Mesendoderm (in vitro differentiated cells): ENCODE results near the gene TMPRSS7.
A peak's percentile ranks its signal among the peaks of the same experiment; 100 is the strongest.

Source experiments
- DNase-seq: peaks from one replicate; pipeline ENCODE4 v3.0.0; 2013
- H2AK5ac ChIP-seq: 2 replicates; pipeline ENCODE4 v1.6.1; 2013; ENCODE audit warnings: low read length, inconsistent platforms
- H2BK120ac ChIP-seq: 2 replicates; pipeline ENCODE4 v1.6.1; 2013; ENCODE audit warnings: low read depth, mild to moderate bottlenecking, low read length, moderate library complexity, mixed read lengths
- H2BK15ac ChIP-seq: replicated peaks from 2 replicates; pipeline ENCODE4 v1.6.1; 2013; ENCODE audit warnings: low read depth, mild to moderate bottlenecking, moderate library complexity
- H2BK5ac ChIP-seq: 2 replicates; pipeline ENCODE4 v1.6.1; 2013; ENCODE audit warnings: low read length, inconsistent platforms
- H3K18ac ChIP-seq: 2 replicates; pipeline ENCODE4 v1.6.1; 2013; ENCODE audit warnings: mild to moderate bottlenecking, low read length, mixed read lengths
- H3K23ac ChIP-seq: one replicate; pipeline ENCODE4 v1.6.1; 2013; ENCODE audit warnings: low read length
- H3K27ac ChIP-seq: 2 replicates; pipeline ENCODE4 v1.5.1; 2013; ENCODE audit warnings: low read depth, mild to moderate bottlenecking, inconsistent platforms, low read length, moderate library complexity
- H3K27me3 ChIP-seq: 2 replicates; pipeline ENCODE4 v1.6.1; 2013; ENCODE audit warnings: low read length, control low read depth, mild to moderate bottlenecking, inconsistent platforms; ENCODE audit not compliant: insufficient read depth, poor library complexity
- H3K36me3 ChIP-seq: 2 replicates; pipeline ENCODE4 v1.6.1; 2013; ENCODE audit warnings: low read length, inconsistent platforms; ENCODE audit not compliant: control insufficient read depth, insufficient read depth
- H3K4ac ChIP-seq: one replicate; pipeline ENCODE4 v1.6.1; 2013; ENCODE audit warnings: low read depth, mild to moderate bottlenecking, low read length, moderate library complexity
- H3K4me1 ChIP-seq: 2 replicates; pipeline ENCODE4 v1.6.1; 2013; ENCODE audit warnings: low read depth, low read length, inconsistent platforms; ENCODE audit not compliant: control insufficient read depth
- H3K4me2 ChIP-seq: 2 replicates; pipeline ENCODE4 v1.6.1; 2013; ENCODE audit warnings: low read length
- H3K4me3 ChIP-seq: 2 replicates; pipeline ENCODE4 v1.5.1; 2013; ENCODE audit warnings: mild to moderate bottlenecking, low read length
- H3K56ac ChIP-seq: one replicate; pipeline ENCODE4 v1.6.1; 2013; ENCODE audit warnings: low read length
- H3K79me1 ChIP-seq: 2 replicates; pipeline ENCODE4 v1.6.1; 2013; ENCODE audit warnings: low read length, inconsistent platforms
- H3K79me2 ChIP-seq: 2 replicates; pipeline ENCODE4 v1.6.1; 2013; ENCODE audit warnings: mild to moderate bottlenecking, low read length; ENCODE audit not compliant: control insufficient read depth, insufficient read depth
- H3K9ac ChIP-seq: 2 replicates; pipeline ENCODE4 v1.6.1; 2013; ENCODE audit warnings: low read length, inconsistent platforms
- H4K5ac ChIP-seq: one replicate; pipeline ENCODE4 v1.6.1; 2013; ENCODE audit warnings: low read length
- H4K8ac ChIP-seq: one replicate; pipeline ENCODE4 v1.6.1; 2013; ENCODE audit warnings: low read depth, mild to moderate bottlenecking, control low read depth, low read length, moderate library complexity
- WGBS: extraction: QIAGEN DNeasy Blood & Tissue Kit; methylation state at CpG from one replicate; pipeline ENCODE4 v1.1.7; 2013; ENCODE audit warnings: low lambda C conversion rate, missing lambda C conversion rate; ENCODE audit not compliant: insufficient coverage; ENCODE audit errors: extremely low coverage; 5-methylcytosine and 5-hydroxymethylcytosine counted together

Gene TMPRSS7

GRCh38 chr3:111999484-112000324 is 34.8 kb upstream of the TMPRSS7 start:
- peak overlapping the region; percentile 77 for H3K56ac ChIP-seq
- H3K9ac ChIP-seq = peak overlapping the region; percentile 81
- WGBS = no CpG with 5 or more reads among the region's 19 CpGs
- no peak overlapping the region for H2BK120ac ChIP-seq
- no peak for DNase-seq
- H4K5ac ChIP-seq = peak overlapping the region; percentile 60
- peak overlapping the region; percentile 74 for H3K4me3 ChIP-seq
- no peak overlapping the region for H2BK5ac ChIP-seq
- peak overlapping the region; percentile 62 for H3K4me2 ChIP-seq
- no peak overlapping the region for H3K4ac ChIP-seq
- no peaks in the 10 kb centered on the region for H3K36me3 ChIP-seq
- H3K4me1 ChIP-seq = peaks cover 10% of the 10 kb centered on the region
- no peaks in the 10 kb centered on the region for H3K27me3 ChIP-seq
- H3K18ac ChIP-seq = peak overlapping the region; percentile 13
- no peaks in the 10 kb centered on the region for H3K79me1 ChIP-seq
- H3K27ac ChIP-seq = peak overlapping the region; percentile 81
- peak overlapping the region; percentile 95 for H3K23ac ChIP-seq
- H2BK15ac ChIP-seq = no peak overlapping the region
- no peak overlapping the region for H4K8ac ChIP-seq
- H3K79me2 ChIP-seq = no peaks in the 10 kb centered on the region
- no peak overlapping the region for H2AK5ac ChIP-seq

- H3K27ac ChIP-seq = no peak overlapping the region
- H2BK15ac ChIP-seq = no peak overlapping the region
- H3K36me3 ChIP-seq = no peaks in the 10 kb centered on the region
- H3K4me1 ChIP-seq = peaks cover 10% of the 10 kb centered on the region
- H3K79me2 ChIP-seq = no peaks in the 10 kb centered on the region
- no peak overlapping the region for H3K4ac ChIP-seq
- H3K4me2 ChIP-seq = no peak overlapping the region
- peak overlapping the region; percentile 28 for H3K56ac ChIP-seq
- no peak overlapping the region for H3K9ac ChIP-seq
- H4K5ac ChIP-seq = no peak overlapping the region
- H2BK120ac ChIP-seq = no peak overlapping the region
- H3K23ac ChIP-seq = no peak overlapping the region
- no peak overlapping the region for H3K18ac ChIP-seq
- H2AK5ac ChIP-seq = peak overlapping the region; percentile 46
- no peak overlapping the region for H3K4me3 ChIP-seq
- no peaks in the 10 kb centered on the region for H3K27me3 ChIP-seq
- no CpG with 5 or more reads among the region's 5 CpGs for WGBS
- no peak overlapping the region for H2BK5ac ChIP-seq
- no peaks in the 10 kb centered on the region for H3K79me1 ChIP-seq
- H4K8ac ChIP-seq = no peak overlapping the region
- no peak for DNase-seq
These were observed 34.2 kb upstream of the TMPRSS7 start for GRCh38 chr3:112000367-112000771.

GRCh38 chr3:112000966-112001365 is 33.6 kb upstream of the TMPRSS7 start:
- peaks cover 10% of the 10 kb centered on the region for H3K4me1 ChIP-seq

GRCh38 chr3:112001526-112001925 is 33.0 kb upstream of the TMPRSS7 start:
- WGBS = no CpG with 5 or more reads among the region's 2 CpGs
- no peak overlapping the region for H2AK5ac ChIP-seq

More at GRCh38 chr3:112000966-112001365, 33.6 kb upstream of the TMPRSS7 start:
- no peak overlapping the region for H2BK5ac ChIP-seq
- H3K79me2 ChIP-seq = no peaks in the 10 kb centered on the region
- no peaks in the 10 kb centered on the region for H3K27me3 ChIP-seq
- no peaks in the 10 kb centered on the region for H3K36me3 ChIP-seq
- H2AK5ac ChIP-seq = no peak overlapping the region
- no peak overlapping the region for H3K18ac ChIP-seq
- no peak overlapping the region for H3K9ac ChIP-seq
- H3K56ac ChIP-seq = peak overlapping the region; percentile 30
- H3K23ac ChIP-seq = no peak overlapping the region
- H3K4me3 ChIP-seq = no peak overlapping the region
- no peaks in the 10 kb centered on the region for H3K79me1 ChIP-seq
- no CpG with 5 or more reads among the region's 2 CpGs for WGBS
- no peak overlapping the region for H4K8ac ChIP-seq
- no peak overlapping the region for H3K4me2 ChIP-seq
- no peak overlapping the region for H3K4ac ChIP-seq
- H3K27ac ChIP-seq = no peak overlapping the region
- peak; percentile 39 for DNase-seq
- H2BK120ac ChIP-seq = no peak overlapping the region
- H2BK15ac ChIP-seq = no peak overlapping the region
- no peak overlapping the region for H4K5ac ChIP-seq

GRCh38 chr3:112002096-112002971 is 32.2 kb upstream of the TMPRSS7 start:
- Histone ChIP-seq H3K79me2 (no peaks in the 10 kb centered on the region), H3K9ac (no peak overlapping the region), H3K27me3 (no peaks in the 10 kb centered on the region), H3K23ac (no peak overlapping the region), H2BK120ac (no peak overlapping the region), H3K4me2 (no peak overlapping the region), H3K27ac (no peak overlapping the region), H2BK5ac (no peak overlapping the region), H2AK5ac (no peak overlapping the region), H3K4me3 (no peak overlapping the region), H3K4ac (no peak overlapping the region), H4K5ac (no peak overlapping the region), H2BK15ac (no peak overlapping the region), H3K79me1 (no peaks in the 10 kb centered on the region), H3K56ac (no peak overlapping the region), H3K18ac (no peak overlapping the region), H3K36me3 (no peaks in the 10 kb centered on the region), H3K4me1 (peaks cover 10% of the 10 kb centered on the region), H4K8ac (no peak overlapping the region)
- no peak for DNase-seq
- no CpG with 5 or more reads among the region's 8 CpGs for WGBS

More at GRCh38 chr3:112001526-112001925, 33.0 kb upstream of the TMPRSS7 start:
- Histone ChIP-seq H3K79me1 (no peaks in the 10 kb centered on the region), H3K4me1 (peaks cover 10% of the 10 kb centered on the region), H4K5ac (no peak overlapping the region), H4K8ac (no peak overlapping the region), H3K4ac (no peak overlapping the region), H2BK15ac (no peak overlapping the region), H3K9ac (no peak overlapping the region), H3K36me3 (no peaks in the 10 kb centered on the region), H3K56ac (no peak overlapping the region), H3K4me3 (no peak overlapping the region), H3K4me2 (no peak overlapping the region), H2BK5ac (no peak overlapping the region), H3K27me3 (no peaks in the 10 kb centered on the region), H3K27ac (no peak overlapping the region), H3K18ac (no peak overlapping the region), H3K23ac (no peak overlapping the region), H2BK120ac (no peak overlapping the region), H3K79me2 (no peaks in the 10 kb centered on the region)
- DNase-seq = peak; percentile 34
